Thymus (tissue), 11 donors: ENCODE measurements around the gene ASS1. TPM values are rescaled to one million over a fixed set of nuclear protein-coding genes. Genes with fewer than 3 reads are reported as not detected.

Experiments used
- DNase-seq, 9 donors: peaks; one replicate each; pipeline ENCODE4 v3.0.0-alpha.2; 2013; ENCODE audit warnings: low spot score in 9 of 9, low read depth in 6 of 9, missing footprints in 1 of 9
- H3K27ac ChIP-seq, 2 donors: one replicate each; pipeline ENCODE4 v1.5.1; 2013; ENCODE audit warnings: control low read depth in 1 of 2, low read depth in 1 of 2, low read length in 1 of 2, mild to moderate bottlenecking in 1 of 2, moderate library complexity in 1 of 2
- H3K27me3 ChIP-seq, 2 donors: one replicate each; pipeline ENCODE4 v1.5.1; 2013; ENCODE audit warnings: low read length in 1 of 2; ENCODE audit not compliant: control insufficient read depth in 2 of 2, insufficient read depth in 1 of 2
- H3K36me3 ChIP-seq, 2 donors: one replicate each; pipeline ENCODE4 v1.5.1; 2013; ENCODE audit warnings: low read length in 1 of 2, mild to moderate bottlenecking in 1 of 2, moderate library complexity in 1 of 2; ENCODE audit not compliant: control insufficient read depth in 2 of 2, insufficient read depth in 2 of 2
- H3K4me1 ChIP-seq, 2 donors: one replicate each; pipeline ENCODE4 v1.5.1; 2013; ENCODE audit warnings: low read length in 2 of 2; ENCODE audit not compliant: control insufficient read depth in 2 of 2, insufficient read depth in 2 of 2
- H3K4me3 ChIP-seq, 2 donors: one replicate each; pipeline ENCODE4 v1.5.1; 2013; ENCODE audit warnings: low read length in 2 of 2, control low read depth in 1 of 2, mild to moderate bottlenecking in 1 of 2
- H3K9me3 ChIP-seq, 2 donors: one replicate each; pipeline ENCODE4 v1.5.1; 2013; ENCODE audit warnings: low read length in 1 of 2, mild to moderate bottlenecking in 1 of 2; ENCODE audit not compliant: control insufficient read depth in 2 of 2, insufficient read depth in 1 of 2
- WGBS: extraction: QIAGEN DNeasy Blood & Tissue Kit; methylation state at CpG from one replicate; pipeline ENCODE4 v1.1.7; 2013; 5-methylcytosine and 5-hydroxymethylcytosine counted together
- polyA plus RNA-seq: library from polyadenylated mRNA; stranded (reverse); fragments of 200-250 nt; gene quantifications from one replicate; pipeline ENCODE4 v1.2.3, GENCODE V29; 2013
- total RNA-seq: library from RNA; stranded (reverse); fragments of 120-200 nt; gene quantifications from one replicate; pipeline ENCODE4 v1.2.4, GENCODE V29; 2013
- donor health status: healthy.

Gene ASS1
- total and polyA plus RNA-seq, 2 donors: 9.1 to 30.4 TPM

- Histone ChIP-seq H3K36me3 (no peaks in the 10 kb centered on the region), H3K4me1 (no peaks in the 10 kb centered on the region), H3K27ac (no peak overlapping the region), H3K4me3 (no peak overlapping the region), H3K27me3 (peaks cover 15 to 66% of the 10 kb centered on the region in 2 donors), H3K9me3 (no peaks in the 10 kb centered on the region)
- no peak for DNase-seq
- whole genome bisulfite sequencing: 89% methylated on average over 35 of the region's 35 CpGs
These were observed 34.2 kb downstream of the ASS1 start for GRCh38 chr9:130478736-130479575.

- Histone ChIP-seq H3K9me3 (no peaks in the 10 kb centered on the region), H3K4me1 (no peaks in the 10 kb centered on the region), H3K4me3 (no peak overlapping the region), H3K27ac (no peak overlapping the region), H3K27me3 (peaks cover 18 to 66% of the 10 kb centered on the region in 2 donors), H3K36me3 (no peaks in the 10 kb centered on the region)
- WGBS: 94% methylated on average over 19 of the region's 19 CpGs
- no peak for DNase-seq
These were observed 34.8 kb downstream of the ASS1 start for GRCh38 chr9:130479587-130479986.

- 85% methylated on average over 16 of the region's 16 CpGs for WGBS
- no peak for DNase-seq
These were observed 35.9 kb downstream of the ASS1 start for GRCh38 chr9:130480673-130481072.

GRCh38 chr9:130482463-130482862 lies 37.7 kb downstream of the ASS1 start:
- Histone ChIP-seq H3K4me3 (no peak overlapping the region), H3K36me3 (no peaks in the 10 kb centered on the region), H3K27ac (no peak overlapping the region), H3K27me3 (peaks cover 18 to 64% of the 10 kb centered on the region in 2 donors), H3K9me3 (no peaks in the 10 kb centered on the region), H3K4me1 (no peaks in the 10 kb centered on the region)
- WGBS: 70% methylated on average over 5 of the region's 5 CpGs
- no peak for DNase-seq

More at GRCh38 chr9:130480673-130481072, 35.9 kb downstream of the ASS1 start:
- H3K36me3 ChIP-seq: no peaks in the 10 kb centered on the region
- H3K4me3 ChIP-seq: no peak overlapping the region
- no peak overlapping the region for H3K27ac ChIP-seq
- H3K27me3 ChIP-seq: peaks cover 18 to 70% of the 10 kb centered on the region in 2 donors
- no peaks in the 10 kb centered on the region for H3K9me3 ChIP-seq
- no peaks in the 10 kb centered on the region for H3K4me1 ChIP-seq

GRCh38 chr9:130483371-130483971 lies 38.7 kb downstream of the ASS1 start:
- 34% methylated on average over 16 of the region's 16 CpGs for WGBS
- H3K36me3 ChIP-seq: no peaks in the 10 kb centered on the region
- no peaks in the 10 kb centered on the region for H3K4me1 ChIP-seq
- no peak overlapping the region for H3K4me3 ChIP-seq
- H3K27ac ChIP-seq: no peak overlapping the region
- no peaks in the 10 kb centered on the region for H3K9me3 ChIP-seq
- DNase-seq: no peak
- H3K27me3 ChIP-seq: peaks cover 18 to 57% of the 10 kb centered on the region in 2 donors

GRCh38 chr9:130484362-130485072 lies 39.8 kb downstream of the ASS1 start:
- no peaks in the 10 kb centered on the region for H3K9me3 ChIP-seq
- no peak overlapping the region for H3K27ac ChIP-seq
- H3K4me3 ChIP-seq: no peak overlapping the region
- H3K36me3 ChIP-seq: no peaks in the 10 kb centered on the region
- peaks cover 18 to 54% of the 10 kb centered on the region in 2 donors for H3K27me3 ChIP-seq
- H3K4me1 ChIP-seq: no peaks in the 10 kb centered on the region
- 79% methylated on average over 21 of the region's 21 CpGs for whole genome bisulfite sequencing
- DNase-seq: no peak

- 96% methylated on average over 6 of the region's 6 CpGs for WGBS
- no peaks in the 10 kb centered on the region for H3K9me3 ChIP-seq
- no peak for DNase-seq
- no peak overlapping the region for H3K4me3 ChIP-seq
- peaks cover 18 to 48% of the 10 kb centered on the region in 2 donors for H3K27me3 ChIP-seq
- no peak overlapping the region for H3K27ac ChIP-seq
- no peaks in the 10 kb centered on the region for H3K36me3 ChIP-seq
- H3K4me1 ChIP-seq: no peaks in the 10 kb centered on the region
These were observed 41.3 kb downstream of the ASS1 start for GRCh38 chr9:130486103-130486502.

- no peaks in the 10 kb centered on the region for H3K9me3 ChIP-seq
- DNase-seq: no peak
- 62% methylated on average over 6 of the region's 6 CpGs for WGBS
- H3K27ac ChIP-seq: no peak overlapping the region
- no peak overlapping the region for H3K4me3 ChIP-seq
- H3K36me3 ChIP-seq: no peaks in the 10 kb centered on the region
- H3K27me3 ChIP-seq: peaks cover 17 to 37% of the 10 kb centered on the region in 2 donors
- no peaks in the 10 kb centered on the region for H3K4me1 ChIP-seq
These were observed 42.7 kb downstream of the ASS1 start for GRCh38 chr9:130487500-130487899.
